ENCODE results near the gene DENND1A. TPM values are rescaled to one million over a fixed set of nuclear protein-coding genes. Genes with fewer than 3 reads are reported as not detected.

DENND1A gene
- total RNA-seq, 1 donor from 2014 or later = 12.7 TPM

DNA sequence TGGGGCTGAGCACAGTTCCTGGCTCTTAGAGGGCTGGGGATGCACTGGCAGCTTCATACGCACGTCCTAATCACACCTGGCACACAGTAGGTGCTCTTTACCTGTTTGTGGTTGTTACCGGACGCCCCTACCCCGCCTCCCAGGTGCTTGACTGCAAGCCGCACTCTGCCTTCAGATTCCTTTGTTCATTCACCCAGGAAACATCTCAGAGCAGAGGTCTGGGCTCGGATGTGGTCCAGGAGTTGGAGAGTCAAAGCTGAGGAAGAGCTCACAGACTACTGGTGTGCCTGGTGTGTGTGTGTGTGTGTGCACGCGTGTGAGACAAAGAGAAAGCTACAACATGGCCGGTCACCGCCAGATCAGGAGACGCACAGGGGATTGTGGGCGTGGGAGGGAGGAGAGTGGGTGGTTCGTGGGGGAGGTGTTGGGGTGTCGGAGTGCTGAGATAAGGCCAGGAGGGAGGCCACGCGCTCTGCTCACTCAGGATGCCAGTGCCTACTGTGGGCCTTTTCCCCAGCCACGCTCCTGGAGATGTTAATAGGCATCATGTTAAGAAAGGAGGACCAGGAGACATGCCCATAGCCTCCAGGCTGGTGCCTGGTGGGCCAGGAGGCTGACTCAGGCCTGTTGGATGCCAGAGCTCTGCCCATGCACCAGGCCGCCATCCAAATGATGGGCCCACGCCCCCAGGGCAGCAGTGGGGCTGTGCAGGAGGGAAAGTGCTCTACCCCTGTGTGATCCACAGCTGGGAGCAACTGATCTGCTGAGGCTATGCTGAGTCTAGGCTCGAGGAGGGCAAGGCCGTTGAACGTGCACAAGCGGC lies 534.0 kb downstream of the DENND1A start:
- Histone ChIP-seq H3K79me2 (ENCODE audit: insufficient read depth, low read length) (no peaks in the 10 kb centered on the region), H3K4me1 (ENCODE audit: insufficient read depth, low read length) (no peaks in the 10 kb centered on the region), H3K9me3 (ENCODE audit: insufficient read depth, low read depth, low read length) (no peaks in the 10 kb centered on the region), H4K20me1 (ENCODE audit: insufficient read depth, low read length) (no peaks in the 10 kb centered on the region), H3K4me3 (ENCODE audit: insufficient read depth, low read depth, low read length) (no peak overlapping the region), H3K27me3 (ENCODE audit: insufficient read depth, low read length) (no peaks in the 10 kb centered on the region), H2AFZ (ENCODE audit: low read depth, low read length) (no peak overlapping the region), H3K9ac (ENCODE audit: low read length) (no peak overlapping the region), H3K27ac (ENCODE audit: low read depth, low read length) (no peak overlapping the region), H3K4me2 (ENCODE audit: low read length) (no peak overlapping the region), H3K36me3 (ENCODE audit: insufficient read depth, low read length) (no peaks in the 10 kb centered on the region)
- DNase-seq (ENCODE audit: low read depth) (no peak), FAIRE-seq (no peak)
- TF ChIP-seq, protein P1, sequence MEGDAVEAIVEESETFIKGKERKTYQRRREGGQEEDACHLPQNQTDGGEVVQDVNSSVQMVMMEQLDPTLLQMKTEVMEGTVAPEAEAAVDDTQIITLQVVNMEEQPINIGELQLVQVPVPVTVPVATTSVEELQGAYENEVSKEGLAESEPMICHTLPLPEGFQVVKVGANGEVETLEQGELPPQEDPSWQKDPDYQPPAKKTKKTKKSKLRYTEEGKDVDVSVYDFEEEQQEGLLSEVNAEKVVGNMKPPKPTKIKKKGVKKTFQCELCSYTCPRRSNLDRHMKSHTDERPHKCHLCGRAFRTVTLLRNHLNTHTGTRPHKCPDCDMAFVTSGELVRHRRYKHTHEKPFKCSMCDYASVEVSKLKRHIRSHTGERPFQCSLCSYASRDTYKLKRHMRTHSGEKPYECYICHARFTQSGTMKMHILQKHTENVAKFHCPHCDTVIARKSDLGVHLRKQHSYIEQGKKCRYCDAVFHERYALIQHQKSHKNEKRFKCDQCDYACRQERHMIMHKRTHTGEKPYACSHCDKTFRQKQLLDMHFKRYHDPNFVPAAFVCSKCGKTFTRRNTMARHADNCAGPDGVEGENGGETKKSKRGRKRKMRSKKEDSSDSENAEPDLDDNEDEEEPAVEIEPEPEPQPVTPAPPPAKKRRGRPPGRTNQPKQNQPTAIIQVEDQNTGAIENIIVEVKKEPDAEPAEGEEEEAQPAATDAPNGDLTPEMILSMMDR (IDR thresholded peaks at IDR 0.05; ENCODE audit: insufficient read depth, low read depth, low read length) = no peak
- TF ChIP-seq EZH2 (IDR thresholded peaks at IDR 0.05; ENCODE audit: insufficient read depth, low read length) = no peak
- Mint-ChIP-seq H3K27ac (ENCODE audit: unreplicated experiment) (no peak overlapping the region), H3K36me3 (ENCODE audit: low read depth, unreplicated experiment) (peaks cover 3% of the 10 kb centered on the region), H3K27me3 (ENCODE audit: low read depth, unreplicated experiment) (peaks cover 24% of the 10 kb centered on the region), H3K9me3 (ENCODE audit: unreplicated experiment) (peaks cover 10% of the 10 kb centered on the region), H3K4me1 (ENCODE audit: low read depth, unreplicated experiment) (peaks cover 9% of the 10 kb centered on the region), H3K4me3 (ENCODE audit: unreplicated experiment) (no peak overlapping the region)

DNA sequence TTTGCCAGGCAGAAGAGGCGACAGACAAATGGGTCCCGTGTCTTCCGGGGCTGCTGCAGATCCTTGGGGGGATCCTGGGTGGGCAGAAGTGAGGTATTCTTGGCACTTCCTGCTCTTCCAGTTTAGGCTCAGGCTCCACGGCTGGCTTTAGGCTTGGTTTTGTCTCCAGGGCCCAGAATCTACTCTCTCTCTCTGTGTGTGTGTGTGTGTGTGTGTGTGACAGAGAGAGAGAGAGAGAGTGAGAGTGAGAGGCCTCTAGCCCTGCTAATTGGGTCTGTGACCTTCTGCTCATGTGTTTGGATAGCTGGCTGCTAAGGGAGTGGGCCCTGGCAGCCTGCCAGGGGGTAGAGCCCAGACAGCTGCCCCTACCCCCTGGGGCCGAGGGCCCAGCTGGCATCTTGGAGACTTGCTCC lies 534.6 kb downstream of the DENND1A start:
- Histone ChIP-seq H3K4me3 (ENCODE audit: insufficient read depth, low read depth, low read length) (no peak overlapping the region), H3K4me2 (ENCODE audit: low read length) (no peak overlapping the region), H3K4me1 (ENCODE audit: insufficient read depth, low read length) (no peaks in the 10 kb centered on the region), H3K9me3 (ENCODE audit: insufficient read depth, low read depth, low read length) (no peaks in the 10 kb centered on the region), H3K27ac (ENCODE audit: low read depth, low read length) (no peak overlapping the region), H3K79me2 (ENCODE audit: insufficient read depth, low read length) (no peaks in the 10 kb centered on the region), H3K36me3 (ENCODE audit: insufficient read depth, low read length) (no peaks in the 10 kb centered on the region), H3K27me3 (ENCODE audit: insufficient read depth, low read length) (no peaks in the 10 kb centered on the region), H4K20me1 (ENCODE audit: insufficient read depth, low read length) (no peaks in the 10 kb centered on the region), H2AFZ (ENCODE audit: low read depth, low read length) (no peak overlapping the region), H3K9ac (ENCODE audit: low read length) (no peak overlapping the region)
- Mint-ChIP-seq H3K27me3 (ENCODE audit: low read depth, unreplicated experiment) (peaks cover 26% of the 10 kb centered on the region), H3K4me3 (ENCODE audit: unreplicated experiment) (no peak overlapping the region), H3K9me3 (ENCODE audit: unreplicated experiment) (peaks cover 10% of the 10 kb centered on the region), H3K4me1 (ENCODE audit: low read depth, unreplicated experiment) (peaks cover 9% of the 10 kb centered on the region), H3K27ac (ENCODE audit: unreplicated experiment) (no peak overlapping the region), H3K36me3 (ENCODE audit: low read depth, unreplicated experiment) (peaks cover 3% of the 10 kb centered on the region)
- no peak for FAIRE-seq
- DNase-seq (ENCODE audit: low read depth) = no peak
- TF ChIP-seq EZH2 (IDR thresholded peaks at IDR 0.05; ENCODE audit: insufficient read depth, low read length) = no peak
- TF ChIP-seq, protein P1 (IDR thresholded peaks at IDR 0.05; ENCODE audit: insufficient read depth, low read depth, low read length) = no peak

Measured in astrocyte (in vitro differentiated cells and primary cell).